DOHH2 (cell line): Measurements from ENCODE around the gene LPIN1.

Experiments
- EZH2phosphoT487 ChIP-seq: fragments of 200-600 bp; sonication (generic); IDR thresholded peaks from 2 replicates; pipeline ENCODE4 v1.6.1; 2017; ENCODE audit warnings: borderline replicate concordance, mild to moderate bottlenecking, antibody characterized with exemption, low read length, moderate library complexity, mixed read lengths
- TF ChIP-seq, protein P1 (sequence below): fragments of 200-600 bp; sonication (generic); IDR thresholded peaks from one replicate; pipeline ENCODE4 v1.5.1; 2014; ENCODE audit warnings: antibody characterized with exemption, mild to moderate bottlenecking, low read depth, low read length; ENCODE audit not compliant: poor library complexity, severe bottlenecking

DNA sequence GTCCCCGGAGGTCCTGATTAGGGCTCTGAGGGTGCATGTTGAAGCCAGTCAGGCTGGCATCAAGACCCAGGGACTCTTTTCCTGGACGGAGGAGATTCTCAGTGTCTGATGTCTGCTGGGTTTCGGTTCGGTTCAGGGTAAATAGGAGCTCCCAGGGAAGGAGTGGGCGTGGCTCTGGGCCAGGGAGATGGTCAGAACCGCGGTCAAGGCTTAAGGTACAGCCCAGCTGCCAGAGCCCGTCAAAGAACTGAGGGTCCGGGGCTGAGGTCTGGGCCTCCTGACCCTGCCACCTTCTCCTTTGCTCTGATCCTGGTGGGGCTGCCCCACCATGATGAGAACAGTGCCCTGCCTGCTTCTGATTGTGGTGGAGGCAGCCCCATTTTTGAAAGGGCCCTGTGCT, 39.8 kb downstream of the LPIN1 start:
- TF ChIP-seq, protein P1, sequence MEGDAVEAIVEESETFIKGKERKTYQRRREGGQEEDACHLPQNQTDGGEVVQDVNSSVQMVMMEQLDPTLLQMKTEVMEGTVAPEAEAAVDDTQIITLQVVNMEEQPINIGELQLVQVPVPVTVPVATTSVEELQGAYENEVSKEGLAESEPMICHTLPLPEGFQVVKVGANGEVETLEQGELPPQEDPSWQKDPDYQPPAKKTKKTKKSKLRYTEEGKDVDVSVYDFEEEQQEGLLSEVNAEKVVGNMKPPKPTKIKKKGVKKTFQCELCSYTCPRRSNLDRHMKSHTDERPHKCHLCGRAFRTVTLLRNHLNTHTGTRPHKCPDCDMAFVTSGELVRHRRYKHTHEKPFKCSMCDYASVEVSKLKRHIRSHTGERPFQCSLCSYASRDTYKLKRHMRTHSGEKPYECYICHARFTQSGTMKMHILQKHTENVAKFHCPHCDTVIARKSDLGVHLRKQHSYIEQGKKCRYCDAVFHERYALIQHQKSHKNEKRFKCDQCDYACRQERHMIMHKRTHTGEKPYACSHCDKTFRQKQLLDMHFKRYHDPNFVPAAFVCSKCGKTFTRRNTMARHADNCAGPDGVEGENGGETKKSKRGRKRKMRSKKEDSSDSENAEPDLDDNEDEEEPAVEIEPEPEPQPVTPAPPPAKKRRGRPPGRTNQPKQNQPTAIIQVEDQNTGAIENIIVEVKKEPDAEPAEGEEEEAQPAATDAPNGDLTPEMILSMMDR, result no peak
- TF ChIP-seq EZH2phosphoT487, result no peak
